NT2/D1 (cell line): ENCODE data around the gene PLCXD1.

ENCODE experiments used
- SUZ12 ChIP-seq: IDR thresholded peaks from 2 replicates; pipeline ENCODE4 v1.6.1; 2011; ENCODE audit not compliant: insufficient read length, insufficient read depth; ENCODE audit errors: extremely low read depth
- YY1 ChIP-seq: IDR thresholded peaks from 2 replicates; pipeline ENCODE4 v1.6.1; 2011; ENCODE audit not compliant: insufficient read length, insufficient read depth
- ZNF274 ChIP-seq: IDR thresholded peaks from 2 replicates; pipeline ENCODE4 v1.6.1; 2011; ENCODE audit warnings: mild to moderate bottlenecking, low read depth, low read length

- TF ChIP-seq ZNF274 (no peak), YY1 (no peak), SUZ12 (no peak)
These were observed 36.4 kb downstream of the PLCXD1 start for GRCh38 chrX:317424-318067.
